Endodermal cell (in vitro differentiated cells): ENCODE data around the gene GPX5. TPM values are rescaled to one million over a fixed set of nuclear protein-coding genes. Genes with fewer than 3 reads are reported as not detected.
A peak's percentile ranks its signal among the peaks of the same experiment; 100 is the strongest.

Source experiments
- DNase-seq: peaks from one replicate; pipeline ENCODE4 v3.0.0-alpha.2; 2017
- H3K27ac ChIP-seq: 2 replicates; pipeline ENCODE4 v1.5.1; 2013; ENCODE audit warnings: mild to moderate bottlenecking, low read depth, low read length, moderate library complexity
- H3K27me3 ChIP-seq: 2 replicates; pipeline ENCODE4 v1.6.1; 2013; ENCODE audit warnings: mild to moderate bottlenecking, low read length, moderate library complexity; ENCODE audit not compliant: insufficient read depth, control insufficient read depth, poor library complexity, severe bottlenecking
- H3K36me3 ChIP-seq: 2 replicates; pipeline ENCODE4 v1.7.0; 2013; ENCODE audit warnings: mild to moderate bottlenecking, low read length, moderate library complexity; ENCODE audit not compliant: control insufficient read depth, insufficient read depth
- H3K4me1 ChIP-seq: one replicate; pipeline ENCODE4 v1.7.0; 2013; ENCODE audit warnings: low read length; ENCODE audit not compliant: control insufficient read depth, insufficient read depth
- H3K4me3 ChIP-seq: 2 replicates; pipeline ENCODE4 v1.5.1; 2013; ENCODE audit warnings: mild to moderate bottlenecking, low read length, moderate library complexity
- H3K9ac ChIP-seq: 2 replicates; pipeline ENCODE4 v1.6.1; 2013; ENCODE audit warnings: mild to moderate bottlenecking, low read length, moderate library complexity; ENCODE audit not compliant: poor library complexity, severe bottlenecking; ENCODE audit errors: extremely low read depth
- H3K9me3 ChIP-seq: 2 replicates; pipeline ENCODE4 v1.6.1; 2013; ENCODE audit warnings: mild to moderate bottlenecking, low read length, moderate library complexity; ENCODE audit not compliant: control insufficient read depth
- H3K27ac Mint-ChIP-seq: 2 replicates; pipeline ENCODE4 v1.8.0; 2020; ENCODE audit warnings: mixed read lengths
- H3K27me3 Mint-ChIP-seq: 2 replicates; pipeline ENCODE4 v1.8.0; 2021; ENCODE audit warnings: mild to moderate bottlenecking, mixed read lengths; ENCODE audit not compliant: insufficient read depth
- H3K36me3 Mint-ChIP-seq: 2 replicates; pipeline ENCODE4 v1.8.0; 2020; ENCODE audit warnings: low read depth, mixed read lengths
- H3K4me1 Mint-ChIP-seq: 2 replicates; pipeline ENCODE4 v1.8.0; 2020; ENCODE audit warnings: mixed read lengths
- H3K4me3 Mint-ChIP-seq: 2 replicates; pipeline ENCODE4 v1.8.0; 2020; ENCODE audit warnings: mild to moderate bottlenecking, moderate library complexity, mixed read lengths
- H3K9me3 Mint-ChIP-seq: 2 replicates; pipeline ENCODE4 v1.8.0; 2020; ENCODE audit warnings: mild to moderate bottlenecking, mixed read lengths
- CTCF ChIP-seq: fragments of 200-600 bp; sonication (generic); conservative IDR thresholded peaks from 2 replicates; pipeline ENCODE4 v1.5.0; 2021; ENCODE audit warnings: antibody characterized with exemption, mild to moderate bottlenecking
- WGBS, 2 experiments: methylation state at CpG; one replicate each; pipeline versions ENCODE4 v1.1.5 to v1.1.7; 2013; ENCODE audit warnings: missing lambda C conversion rate in 2 of 2, mixed read lengths in 1 of 2; ENCODE audit not compliant: insufficient coverage in 1 of 2, insufficient read length in 1 of 2; 5-methylcytosine and 5-hydroxymethylcytosine counted together
- total RNA-seq, 2 donors: library from RNA; stranded (reverse); fragmentation: NEBNext Ultra II Directional in 1 of 2; extraction: Animal tissue kit (Norgen Biotek cat#: 25700) in 1 of 2; gene quantifications; 2 replicates in 1 of 2; 3 replicates in 1 of 2; pipeline ENCODE4 v1.2.1, GENCODE V29; 2021

GPX5 gene
- total RNA-seq, 2 donors from 2014 or later: not detected

DNA sequence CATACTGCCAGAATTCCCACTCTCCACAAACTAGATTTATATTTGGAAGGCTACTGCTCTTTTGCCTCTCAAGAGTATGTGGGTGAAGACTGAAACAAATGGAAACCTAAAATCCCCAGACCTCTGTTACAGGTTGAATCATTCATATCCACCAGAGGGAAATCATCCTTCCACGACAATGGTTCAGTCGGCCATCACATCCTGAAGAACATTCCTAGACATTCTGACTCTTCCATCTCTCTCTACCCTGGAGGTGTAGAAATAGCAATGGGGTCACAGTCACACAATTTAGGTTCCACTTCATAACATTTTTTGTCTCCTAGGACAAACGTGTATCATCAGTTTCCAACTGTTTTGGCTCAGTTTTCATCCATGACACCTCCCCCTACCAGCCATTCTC lies 8.6 kb downstream of the GPX5 start:
- 86 to 88% methylated on average over 2 to 3 of the region's 3 CpGs for WGBS, 2 experiments
- Mint-ChIP-seq H3K9me3 (no peaks in the 10 kb centered on the region), H3K36me3 (no peaks in the 10 kb centered on the region), H3K27ac (no peak overlapping the region), H3K27me3 (peaks cover 15% of the 10 kb centered on the region), H3K4me3 (no peak overlapping the region), H3K4me1 (peaks cover 18% of the 10 kb centered on the region)
- Histone ChIP-seq H3K27ac (no peak overlapping the region), H3K9ac (no peak overlapping the region), H3K36me3 (no peaks in the 10 kb centered on the region), H3K4me1 (no peaks in the 10 kb centered on the region), H3K27me3 (peaks cover 6% of the 10 kb centered on the region), H3K4me3 (no peak overlapping the region), H3K9me3 (no peaks in the 10 kb centered on the region)
- TF ChIP-seq CTCF: no peak
- no peak for DNase-seq

- H3K27ac Mint-ChIP-seq: no peak overlapping the region
- peaks cover 16% of the 10 kb centered on the region for H3K27me3 Mint-ChIP-seq
- H3K4me1 Mint-ChIP-seq: peaks cover 18% of the 10 kb centered on the region
- H3K9me3 ChIP-seq: no peaks in the 10 kb centered on the region
- no peaks in the 10 kb centered on the region for H3K4me1 ChIP-seq
- peaks cover 6% of the 10 kb centered on the region for H3K27me3 ChIP-seq
- no peaks in the 10 kb centered on the region for H3K36me3 Mint-ChIP-seq
- no peaks in the 10 kb centered on the region for H3K9me3 Mint-ChIP-seq
- no peak overlapping the region for H3K4me3 Mint-ChIP-seq
- no peaks in the 10 kb centered on the region for H3K36me3 ChIP-seq
- no peak overlapping the region for H3K4me3 ChIP-seq
- no peak for TF ChIP-seq CTCF
- H3K27ac ChIP-seq: no peak overlapping the region
- H3K9ac ChIP-seq: no peak overlapping the region
- DNase-seq: no peak
- 82 to 83% methylated on average over 1 to 2 of the region's 2 CpGs for WGBS, 2 experiments
Measured at GRCh38 chr6:28534875-28535274, 9.2 kb downstream of the GPX5 start.

DNA sequence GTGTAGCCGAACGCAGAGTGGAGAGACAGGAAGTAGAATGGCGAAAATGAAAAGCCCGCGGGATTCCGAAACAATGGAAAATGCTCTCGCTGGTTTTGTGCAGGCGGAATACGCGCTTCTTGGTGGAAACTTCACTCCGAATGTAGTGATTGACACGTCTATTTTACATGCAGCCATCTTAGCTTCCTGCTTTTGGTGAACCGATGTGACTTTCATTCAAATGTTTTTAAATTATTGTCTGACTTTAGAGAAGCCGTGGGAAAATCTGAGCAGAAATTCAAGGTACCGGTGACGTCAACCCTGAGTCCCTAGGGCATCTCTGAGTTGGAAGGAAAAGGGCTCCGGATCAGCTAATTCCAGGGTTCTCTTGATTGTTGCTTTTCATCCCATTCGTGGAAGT lies 11.4 kb downstream of the GPX5 start:
- Mint-ChIP-seq H3K9me3 (no peaks in the 10 kb centered on the region), H3K27ac (peak overlapping the region; percentile 93), H3K27me3 (peaks cover 28% of the 10 kb centered on the region), H3K4me3 (peak overlapping the region; percentile 78), H3K4me1 (peaks cover 9% of the 10 kb centered on the region), H3K36me3 (no peaks in the 10 kb centered on the region)
- H3K27me3 ChIP-seq: peaks cover 6% of the 10 kb centered on the region
- H3K36me3 ChIP-seq: no peaks in the 10 kb centered on the region
- peak overlapping the region; percentile 82 for H3K4me3 ChIP-seq
- DNase-seq: peak; percentile 70
- no peaks in the 10 kb centered on the region for H3K9me3 ChIP-seq
- 15 to 29% methylated on average over 15 to 18 of the region's 18 CpGs for WGBS, 2 experiments
- no peak for TF ChIP-seq CTCF
- H3K4me1 ChIP-seq: no peaks in the 10 kb centered on the region
- H3K27ac ChIP-seq: peak overlapping the region; percentile 12
- peak overlapping the region; percentile 43 for H3K9ac ChIP-seq
